ENCODE data around the gene WWC2. TPM values are rescaled to one million over a fixed set of nuclear protein-coding genes. Genes with fewer than 3 reads are reported as not detected.

Gene WWC2
- polyA plus RNA-seq, 1 experiment = 32.0 TPM

DNA sequence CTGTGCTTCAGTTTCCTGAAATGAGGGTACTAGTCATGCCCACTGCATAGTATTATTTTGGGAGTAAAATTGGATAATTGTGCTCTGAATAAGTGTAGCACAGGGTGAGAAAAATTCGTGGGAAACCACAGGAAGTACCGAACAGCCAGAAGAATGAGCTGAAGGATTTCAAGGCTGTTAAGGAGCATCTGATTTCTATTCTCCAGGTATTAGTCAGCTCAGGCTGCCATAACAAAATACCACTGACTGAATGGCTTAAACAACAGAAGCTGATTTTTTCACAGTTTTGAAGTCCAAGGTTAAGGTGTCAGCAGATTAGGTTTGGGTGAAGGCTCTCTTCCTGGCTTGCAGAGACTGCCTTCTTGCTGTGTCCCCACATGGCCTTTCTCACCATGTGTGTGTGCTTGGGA, 41.9 kb downstream of the WWC2 start:
- Histone ChIP-seq H3K36me3 (ENCODE audit: control insufficient read depth, insufficient read depth, low read length) (no peaks in the 10 kb centered on the region), H3K4me3 (ENCODE audit: low read depth, low read length) (no peak overlapping the region), H3K27me3 (ENCODE audit: control insufficient read depth, insufficient read depth, low read length) (no peaks in the 10 kb centered on the region)
- TF ChIP-seq, protein P1, sequence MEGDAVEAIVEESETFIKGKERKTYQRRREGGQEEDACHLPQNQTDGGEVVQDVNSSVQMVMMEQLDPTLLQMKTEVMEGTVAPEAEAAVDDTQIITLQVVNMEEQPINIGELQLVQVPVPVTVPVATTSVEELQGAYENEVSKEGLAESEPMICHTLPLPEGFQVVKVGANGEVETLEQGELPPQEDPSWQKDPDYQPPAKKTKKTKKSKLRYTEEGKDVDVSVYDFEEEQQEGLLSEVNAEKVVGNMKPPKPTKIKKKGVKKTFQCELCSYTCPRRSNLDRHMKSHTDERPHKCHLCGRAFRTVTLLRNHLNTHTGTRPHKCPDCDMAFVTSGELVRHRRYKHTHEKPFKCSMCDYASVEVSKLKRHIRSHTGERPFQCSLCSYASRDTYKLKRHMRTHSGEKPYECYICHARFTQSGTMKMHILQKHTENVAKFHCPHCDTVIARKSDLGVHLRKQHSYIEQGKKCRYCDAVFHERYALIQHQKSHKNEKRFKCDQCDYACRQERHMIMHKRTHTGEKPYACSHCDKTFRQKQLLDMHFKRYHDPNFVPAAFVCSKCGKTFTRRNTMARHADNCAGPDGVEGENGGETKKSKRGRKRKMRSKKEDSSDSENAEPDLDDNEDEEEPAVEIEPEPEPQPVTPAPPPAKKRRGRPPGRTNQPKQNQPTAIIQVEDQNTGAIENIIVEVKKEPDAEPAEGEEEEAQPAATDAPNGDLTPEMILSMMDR (IDR thresholded peaks at IDR 0.05; ENCODE audit: insufficient read depth, low read depth, low read length) = no peak
- POLR2A ChIA-PET = no interaction called here
- peak; percentile 62 for DNase-seq (ENCODE audit: low read depth)
- CTCF ChIA-PET = interaction anchor here (0.6 to 0.9 kb wide), 2 partner anchors 12 to 45 kb away, joined by 3 read pairs; no protein-coding TSS in a partner anchor

DNA sequence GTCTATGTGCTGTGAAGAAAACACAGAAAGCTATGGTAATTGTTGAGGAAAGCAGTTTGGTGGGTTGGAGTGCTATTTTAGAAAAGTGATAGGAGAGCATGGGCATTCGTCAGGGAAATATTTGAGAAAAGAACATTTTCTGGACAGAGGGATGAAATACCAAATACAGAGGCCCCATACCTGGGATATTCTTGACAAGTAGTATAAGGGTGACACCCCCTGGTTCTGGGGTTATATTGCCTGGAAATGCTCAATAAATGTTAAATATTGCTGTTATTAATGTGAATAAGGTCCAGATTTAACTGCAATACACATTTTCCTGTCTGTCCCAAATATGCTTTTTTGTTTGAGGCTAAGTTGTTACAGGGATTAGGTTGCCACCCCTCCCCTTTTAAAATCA, 42.9 kb downstream of the WWC2 start:
- Histone ChIP-seq H3K27me3 (ENCODE audit: control insufficient read depth, insufficient read depth, low read length) (no peaks in the 10 kb centered on the region), H3K4me3 (ENCODE audit: low read depth, low read length) (no peak overlapping the region), H3K36me3 (ENCODE audit: control insufficient read depth, insufficient read depth, low read length) (no peaks in the 10 kb centered on the region)
- ChIA-PET POLR2A (no interaction called here), CTCF (interaction anchor here (1.1 kb wide), 1 partner anchor 265 kb away, joined by 3 read pairs; no protein-coding TSS in a partner anchor)
- DNase-seq (ENCODE audit: low read depth) = no peak
- TF ChIP-seq, protein P1 (IDR thresholded peaks at IDR 0.05; ENCODE audit: insufficient read depth, low read depth, low read length) = no peak

DNA sequence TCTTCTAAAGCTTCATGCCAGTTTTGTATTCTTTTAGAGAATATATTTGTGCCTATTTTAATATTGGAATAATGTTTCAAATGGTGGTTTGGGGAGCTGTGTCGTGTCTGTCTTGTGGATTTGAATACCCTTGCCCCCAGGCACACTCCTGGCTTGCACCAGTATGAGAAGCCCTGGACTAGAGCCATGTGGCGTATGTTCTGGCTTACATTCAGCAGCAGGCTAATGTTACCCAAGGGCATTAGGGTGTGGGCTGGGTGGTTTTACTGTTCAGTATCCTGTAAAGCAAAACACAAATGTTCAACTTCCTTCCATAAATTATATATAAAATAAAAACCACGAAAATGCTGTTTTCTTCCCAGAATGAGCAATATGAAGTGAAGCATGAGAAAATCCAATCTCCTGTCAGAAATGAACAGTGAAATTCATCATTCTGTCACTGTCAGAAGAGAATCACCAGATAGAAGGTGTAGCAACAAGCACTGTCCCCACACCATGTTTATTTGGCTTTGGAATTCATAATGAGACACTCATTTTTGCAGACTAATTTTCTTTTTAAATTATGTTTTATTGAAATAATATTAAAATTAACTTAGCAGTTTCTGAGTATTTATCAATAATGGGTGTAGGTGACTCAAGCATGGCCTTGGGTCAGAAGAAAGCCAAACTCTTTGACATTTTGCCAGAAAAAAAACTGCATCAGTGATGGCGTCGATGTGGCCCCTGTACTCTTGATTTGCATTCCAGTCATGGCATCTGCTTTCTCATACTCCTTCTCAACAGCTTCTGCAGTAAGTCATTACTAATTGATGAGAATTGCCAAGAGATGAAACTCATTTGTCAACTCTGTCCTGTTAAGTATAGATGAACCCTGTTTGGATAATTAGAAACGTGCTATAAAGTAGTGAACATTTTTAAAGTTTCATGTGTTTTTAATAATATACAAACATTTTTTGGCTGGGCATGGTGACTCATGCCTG, 43.8 kb downstream of the WWC2 start:
- H3K27me3 ChIP-seq (ENCODE audit: control insufficient read depth, insufficient read depth, low read length) = no peaks in the 10 kb centered on the region
- ChIA-PET POLR2A (no interaction called here), CTCF (interaction anchor here (1.1 to 2.3 kb wide), 2 partner anchors 10 to 265 kb away, joined by 3 to 6 read pairs; no protein-coding TSS in a partner anchor)
- peak; percentile 27 for DNase-seq (ENCODE audit: low read depth)
- TF ChIP-seq, protein P1 (IDR thresholded peaks at IDR 0.05; ENCODE audit: insufficient read depth, low read depth, low read length) = no peak
- H3K4me3 ChIP-seq (ENCODE audit: low read depth, low read length) = no peak overlapping the region
- H3K36me3 ChIP-seq (ENCODE audit: control insufficient read depth, insufficient read depth, low read length) = no peaks in the 10 kb centered on the region

DNA sequence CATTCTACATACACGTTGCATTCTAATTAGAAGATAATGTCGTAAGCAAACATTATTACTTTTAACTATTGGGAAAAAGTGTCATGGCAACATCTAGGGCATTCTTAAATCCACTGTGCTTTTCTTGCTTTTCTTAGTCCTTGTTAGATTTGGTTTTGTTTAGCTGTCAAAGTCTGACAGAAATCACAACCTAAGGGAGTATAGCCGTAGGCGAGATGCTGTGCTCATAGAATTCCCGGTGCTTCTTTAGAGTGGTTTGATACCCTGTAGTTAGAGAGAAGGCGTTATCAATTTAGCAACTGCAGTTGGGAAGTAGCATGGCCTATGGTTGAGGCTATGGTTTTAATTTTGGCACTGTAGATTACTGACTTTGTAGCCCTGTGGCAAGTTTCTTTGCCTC, 45.7 kb downstream of the WWC2 start:
- DNase-seq (ENCODE audit: low read depth) = no peak
- no peak overlapping the region for H3K4me3 ChIP-seq (ENCODE audit: low read depth, low read length)
- H3K36me3 ChIP-seq (ENCODE audit: control insufficient read depth, insufficient read depth, low read length) = no peaks in the 10 kb centered on the region
- ChIA-PET POLR2A (no interaction called here), CTCF (interaction anchor here (0.8 to 2.3 kb wide), 2 partner anchors 8 to 71 kb away, joined by 3 to 6 read pairs; no protein-coding TSS in a partner anchor)
- H3K27me3 ChIP-seq (ENCODE audit: control insufficient read depth, insufficient read depth, low read length) = no peaks in the 10 kb centered on the region
- TF ChIP-seq, protein P1 (IDR thresholded peaks at IDR 0.05; ENCODE audit: insufficient read depth, low read depth, low read length) = no peak

DNA sequence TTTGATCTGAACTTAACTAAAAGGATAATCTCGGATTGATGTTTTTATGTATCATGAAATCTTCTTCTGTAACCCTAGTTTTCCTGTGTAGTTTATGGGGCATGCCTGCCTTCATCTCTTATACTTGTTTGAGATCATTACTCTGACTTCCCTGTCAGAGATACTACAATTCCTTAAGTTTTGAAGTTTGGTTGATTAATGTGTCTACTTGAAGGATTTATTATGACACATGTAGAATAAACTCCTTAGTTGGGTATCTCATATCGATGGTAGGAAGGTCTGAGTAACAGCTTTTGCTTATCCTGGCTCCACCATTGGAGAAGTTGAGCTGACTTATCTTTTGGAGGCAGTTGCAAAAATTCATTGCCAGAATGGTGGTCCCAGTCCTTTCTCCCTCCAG, 46.7 kb downstream of the WWC2 start:
- POLR2A ChIA-PET = no interaction called here
- CTCF ChIA-PET = no interaction called here
- DNase-seq (ENCODE audit: low read depth) = no peak
- Histone ChIP-seq H3K27me3 (ENCODE audit: control insufficient read depth, insufficient read depth, low read length) (no peaks in the 10 kb centered on the region), H3K36me3 (ENCODE audit: control insufficient read depth, insufficient read depth, low read length) (no peaks in the 10 kb centered on the region), H3K4me3 (ENCODE audit: low read depth, low read length) (no peak overlapping the region)
- TF ChIP-seq, protein P1 (IDR thresholded peaks at IDR 0.05; ENCODE audit: insufficient read depth, low read depth, low read length) = no peak

Measured in BJ (cell line).